Vagina (tissue), 2 donors: Measurements from ENCODE around the gene TBC1D16. TPM values are rescaled to one million over a fixed set of nuclear protein-coding genes. Genes with fewer than 3 reads are reported as not detected.
A peak's percentile ranks its signal among the peaks of the same experiment; 100 is the strongest.

Experiments
- DNase-seq, 2 donors: peaks; one replicate each; pipeline ENCODE4 v3.0.0-alpha.2; 2017; ENCODE audit errors: extremely low spot score in 2 of 2
- H3K27ac ChIP-seq: fragments of 200-600 bp; sonication (generic); one replicate; pipeline ENCODE4 v1.5.1; 2019
- H3K27me3 ChIP-seq: fragments of 200-600 bp; sonication (generic); one replicate; pipeline ENCODE4 v1.5.1; 2019
- H3K36me3 ChIP-seq, 2 donors: fragments of 200-600 bp; sonication (generic); one replicate each; pipeline ENCODE4 v1.5.1; 2017 to 2019
- H3K4me1 ChIP-seq: fragments of 200-600 bp; sonication (generic); one replicate; pipeline ENCODE4 v1.5.1; 2019
- H3K4me3 ChIP-seq, 2 donors: fragments of 200-600 bp; sonication (generic); 1 replicate in 1 of 2; 2 replicates in 1 of 2; pipeline ENCODE4 v1.5.1; 2016 to 2019
- H3K9me3 ChIP-seq: fragments of 200-600 bp; sonication (generic); one replicate; pipeline ENCODE4 v1.5.1; 2019
- POLR2A ChIP-seq, 2 donors: fragments of 450-650 bp; IDR thresholded peaks; one replicate each; pipeline ENCODE4 v1.6.1; 2017; ENCODE audit warnings: antibody characterized with exemption in 2 of 2, mild to moderate bottlenecking in 2 of 2, moderate library complexity in 2 of 2
- POLR2AphosphoS5 ChIP-seq, 2 donors: sonication (generic); formaldehyde crosslinking; IDR thresholded peaks; one replicate each; pipeline ENCODE4 v1.9.0; 2017; ENCODE audit warnings: antibody characterized with exemption in 2 of 2, mild to moderate bottlenecking in 2 of 2, low read depth in 1 of 2; ENCODE audit not compliant: insufficient read depth in 1 of 2
- intact Hi-C: fragments of 100-400 bp; cut with DNase I; formaldehyde crosslinking; loops from one replicate; pipeline ENCODE4 v1.15.1; 2023
- total RNA-seq: library from RNA; depleted of rRNA; stranded (reverse); fragments of >200 nt; gene quantifications from one replicate; pipeline ENCODE4 v1.2.3, GENCODE V29; 2016
- TF ChIP-seq, protein P1 (sequence below), 3 experiments: fragments of 450-650 bp in 2 of 3; fragments of 200-600 bp in 1 of 3; sonication (generic) in 1 of 3; IDR thresholded peaks; one replicate each; pipeline ENCODE4 v1.5.1; 2017 to 2019; ENCODE audit warnings: antibody characterized with exemption in 3 of 3, mild to moderate bottlenecking in 2 of 3, moderate library complexity in 2 of 3

The TBC1D16 gene
- total RNA-seq, 1 donor from 2014 or later: 18.2 TPM

DNA sequence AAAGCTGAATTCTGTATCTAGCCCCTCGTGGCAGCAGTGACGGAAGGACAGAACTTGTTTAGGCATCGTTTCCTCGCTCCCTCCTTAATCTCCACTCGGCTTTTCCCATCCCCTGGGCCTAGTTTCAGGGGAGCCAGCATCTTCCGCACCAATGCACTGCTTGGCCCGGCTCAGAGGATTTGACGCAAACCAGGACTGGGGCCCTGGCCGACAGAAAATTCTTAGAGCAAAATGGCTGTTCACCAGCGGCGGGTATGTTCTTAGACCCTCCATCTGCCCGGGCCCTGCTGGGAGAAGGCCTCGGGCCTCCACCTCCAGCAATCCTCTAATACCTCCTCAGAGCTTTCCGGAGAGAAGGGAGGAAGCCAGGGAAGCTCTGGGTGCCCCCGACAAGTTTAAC, 54.6 kb downstream of the TBC1D16 start:
- TF ChIP-seq, protein P1, sequence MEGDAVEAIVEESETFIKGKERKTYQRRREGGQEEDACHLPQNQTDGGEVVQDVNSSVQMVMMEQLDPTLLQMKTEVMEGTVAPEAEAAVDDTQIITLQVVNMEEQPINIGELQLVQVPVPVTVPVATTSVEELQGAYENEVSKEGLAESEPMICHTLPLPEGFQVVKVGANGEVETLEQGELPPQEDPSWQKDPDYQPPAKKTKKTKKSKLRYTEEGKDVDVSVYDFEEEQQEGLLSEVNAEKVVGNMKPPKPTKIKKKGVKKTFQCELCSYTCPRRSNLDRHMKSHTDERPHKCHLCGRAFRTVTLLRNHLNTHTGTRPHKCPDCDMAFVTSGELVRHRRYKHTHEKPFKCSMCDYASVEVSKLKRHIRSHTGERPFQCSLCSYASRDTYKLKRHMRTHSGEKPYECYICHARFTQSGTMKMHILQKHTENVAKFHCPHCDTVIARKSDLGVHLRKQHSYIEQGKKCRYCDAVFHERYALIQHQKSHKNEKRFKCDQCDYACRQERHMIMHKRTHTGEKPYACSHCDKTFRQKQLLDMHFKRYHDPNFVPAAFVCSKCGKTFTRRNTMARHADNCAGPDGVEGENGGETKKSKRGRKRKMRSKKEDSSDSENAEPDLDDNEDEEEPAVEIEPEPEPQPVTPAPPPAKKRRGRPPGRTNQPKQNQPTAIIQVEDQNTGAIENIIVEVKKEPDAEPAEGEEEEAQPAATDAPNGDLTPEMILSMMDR (IDR thresholded peaks at IDR 0.05): no peak
- TF ChIP-seq POLR2AphosphoS5 (IDR thresholded peaks at IDR 0.05; ENCODE audit: insufficient read depth in 1 of 2, low read depth in 1 of 2): no peak
- no peak for TF ChIP-seq POLR2A (IDR thresholded peaks at IDR 0.05)
- Histone ChIP-seq H3K27me3 (no peaks in the 10 kb centered on the region), H3K9me3 (no peaks in the 10 kb centered on the region), H3K4me3 (no peak overlapping the region), H3K36me3 (no peaks in the 10 kb centered on the region), H3K4me1 (peaks cover 19% of the 10 kb centered on the region), H3K27ac (no peak overlapping the region)
- intact Hi-C loops: no loop called here
- no peak for DNase-seq

DNA sequence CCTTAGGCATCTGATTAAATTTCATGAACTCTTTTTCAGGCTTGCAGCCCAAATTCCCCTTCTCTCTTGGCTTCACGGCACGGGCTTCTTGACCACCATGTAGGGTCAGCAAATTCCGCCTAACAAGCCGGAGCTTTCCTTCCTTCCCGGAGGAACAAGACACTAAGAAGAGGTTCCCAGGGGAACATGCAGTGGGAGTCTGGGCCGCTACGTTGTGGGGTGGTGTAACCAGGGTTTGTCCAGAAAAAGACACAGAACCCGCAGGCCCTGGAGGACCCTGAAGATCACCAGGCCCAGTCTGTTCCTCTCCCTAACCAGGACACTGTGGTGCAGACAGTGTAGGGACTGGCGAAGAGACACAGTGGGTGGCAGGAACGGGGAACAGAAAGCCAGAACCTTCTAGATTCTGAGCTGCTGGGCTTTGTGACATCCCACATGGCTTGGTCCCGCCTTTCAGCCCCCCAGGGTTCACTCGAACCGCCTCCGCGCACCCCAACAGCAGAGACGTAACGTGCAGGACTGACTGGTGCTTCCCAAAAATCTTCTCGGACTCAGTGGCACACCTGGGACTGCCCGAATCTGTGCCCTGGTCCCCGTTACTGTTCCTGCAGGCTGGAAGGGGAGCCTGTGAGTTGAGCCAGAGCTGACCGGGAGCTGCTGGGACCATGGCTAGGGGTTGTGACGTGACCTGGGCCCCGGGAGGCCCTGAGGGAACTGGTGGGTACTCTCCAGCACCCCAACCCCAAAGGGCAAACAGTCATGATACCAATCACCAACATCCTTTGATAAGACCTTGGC, 55.2 kb downstream of the TBC1D16 start:
- Histone ChIP-seq H3K4me1 (peaks cover 19% of the 10 kb centered on the region), H3K9me3 (no peaks in the 10 kb centered on the region), H3K36me3 (no peaks in the 10 kb centered on the region), H3K4me3 (no peak overlapping the region), H3K27me3 (no peaks in the 10 kb centered on the region), H3K27ac (no peak overlapping the region)
- no peak for DNase-seq
- intact Hi-C loops: no loop called here
- TF ChIP-seq, protein P1 (IDR thresholded peaks at IDR 0.05): no peak
- TF ChIP-seq POLR2AphosphoS5 (IDR thresholded peaks at IDR 0.05; ENCODE audit: insufficient read depth in 1 of 2, low read depth in 1 of 2) (no peak), POLR2A (IDR thresholded peaks at IDR 0.05) (no peak)

DNA sequence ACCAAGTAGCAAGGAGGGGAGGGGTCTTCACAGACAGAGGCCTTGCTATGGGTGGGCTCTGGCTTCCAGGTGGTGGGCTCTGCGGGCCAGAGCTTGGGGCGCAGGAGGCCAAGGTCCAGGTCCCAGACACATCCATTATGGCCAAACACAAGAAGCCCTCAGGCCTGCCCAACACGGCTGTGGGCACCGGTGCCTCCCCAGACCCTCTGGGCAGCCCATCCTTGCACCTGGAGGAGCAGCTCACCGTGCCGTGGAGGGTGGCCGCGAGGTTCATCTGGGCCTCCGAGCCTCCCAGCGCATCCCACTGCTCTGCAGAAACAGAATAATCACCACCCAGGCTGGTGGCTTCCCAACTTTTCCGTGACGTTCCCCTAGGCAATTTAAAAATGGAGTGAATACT, 55.9 kb downstream of the TBC1D16 start:
- H3K4me3 ChIP-seq: no peak overlapping the region
- TF ChIP-seq POLR2AphosphoS5 (IDR thresholded peaks at IDR 0.05; ENCODE audit: insufficient read depth in 1 of 2, low read depth in 1 of 2) (no peak), POLR2A (IDR thresholded peaks at IDR 0.05) (no peak)
- TF ChIP-seq, protein P1 (IDR thresholded peaks at IDR 0.05): no peak
- DNase-seq: no peak
- peak overlapping the region; percentile 82 for H3K27ac ChIP-seq
- H3K4me1 ChIP-seq: peaks cover 19% of the 10 kb centered on the region
- H3K36me3 ChIP-seq: no peaks in the 10 kb centered on the region
- H3K9me3 ChIP-seq: no peaks in the 10 kb centered on the region
- intact Hi-C loops: no loop called here
- H3K27me3 ChIP-seq: no peaks in the 10 kb centered on the region

DNA sequence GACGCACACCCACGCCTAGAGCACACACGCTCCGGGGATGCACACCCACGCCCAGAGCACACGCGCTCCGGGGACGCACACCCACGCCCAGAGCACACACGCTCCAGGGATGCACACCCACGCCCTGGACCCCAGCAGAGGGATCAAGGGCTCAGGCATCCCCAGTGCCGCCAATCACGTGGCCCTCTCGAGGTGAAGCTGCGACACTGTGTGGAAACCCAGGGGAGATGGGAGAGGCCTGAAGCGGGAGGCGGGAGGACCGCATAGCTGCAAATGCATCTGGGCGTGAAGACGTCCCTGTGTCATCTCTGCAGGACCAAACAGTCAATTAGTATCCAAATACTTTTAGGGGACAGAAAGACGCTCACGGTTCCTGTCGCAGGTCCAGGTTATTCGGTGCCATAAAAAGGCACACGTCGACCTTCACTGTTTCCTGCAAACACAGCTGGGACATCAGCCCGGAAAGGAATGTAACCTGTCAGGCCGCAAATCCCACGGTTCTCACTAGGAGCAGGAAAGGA, 56.4 kb downstream of the TBC1D16 start:
- intact Hi-C loops: no loop called here
- no peak for DNase-seq
- no peaks in the 10 kb centered on the region for H3K36me3 ChIP-seq
- H3K9me3 ChIP-seq: no peaks in the 10 kb centered on the region
- peaks cover 19% of the 10 kb centered on the region for H3K4me1 ChIP-seq
- no peaks in the 10 kb centered on the region for H3K27me3 ChIP-seq
- TF ChIP-seq POLR2A (IDR thresholded peaks at IDR 0.05) (no peak), POLR2AphosphoS5 (IDR thresholded peaks at IDR 0.05; ENCODE audit: insufficient read depth in 1 of 2, low read depth in 1 of 2) (no peak)
- TF ChIP-seq, protein P1 (IDR thresholded peaks at IDR 0.05): no peak
- H3K27ac ChIP-seq: peak overlapping the region; percentile 82
- no peak overlapping the region for H3K4me3 ChIP-seq

DNA sequence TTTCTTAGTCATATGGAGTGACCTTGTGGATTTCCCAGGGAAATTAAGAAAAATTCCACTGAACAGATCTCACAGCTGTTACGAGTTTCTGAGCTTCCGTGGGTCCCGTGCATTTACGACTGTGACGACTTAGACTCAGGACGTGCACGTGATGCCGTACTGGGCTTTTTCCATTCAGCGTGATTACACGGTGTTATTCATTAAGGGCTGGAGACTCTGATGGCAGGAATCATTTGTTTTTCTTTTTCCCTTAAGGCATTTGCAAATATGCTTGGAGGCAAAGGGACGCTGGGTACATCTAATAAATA, 57.2 kb downstream of the TBC1D16 start:
- Histone ChIP-seq H3K9me3 (no peaks in the 10 kb centered on the region), H3K4me1 (peaks cover 19% of the 10 kb centered on the region), H3K36me3 (no peaks in the 10 kb centered on the region), H3K27me3 (no peaks in the 10 kb centered on the region), H3K4me3 (peak overlapping the region in 1 of 2 donors; percentile 18), H3K27ac (peak overlapping the region; percentile 82)
- intact Hi-C loops: no loop called here
- no peak for DNase-seq
- TF ChIP-seq, protein P1 (IDR thresholded peaks at IDR 0.05): no peak
- TF ChIP-seq POLR2AphosphoS5 (IDR thresholded peaks at IDR 0.05; ENCODE audit: insufficient read depth in 1 of 2, low read depth in 1 of 2) (peak in 1 of 2 donors; percentile 46), POLR2A (IDR thresholded peaks at IDR 0.05) (no peak)
